Measurements from ENCODE around the gene KCNK10.

Gene KCNK10

DNA sequence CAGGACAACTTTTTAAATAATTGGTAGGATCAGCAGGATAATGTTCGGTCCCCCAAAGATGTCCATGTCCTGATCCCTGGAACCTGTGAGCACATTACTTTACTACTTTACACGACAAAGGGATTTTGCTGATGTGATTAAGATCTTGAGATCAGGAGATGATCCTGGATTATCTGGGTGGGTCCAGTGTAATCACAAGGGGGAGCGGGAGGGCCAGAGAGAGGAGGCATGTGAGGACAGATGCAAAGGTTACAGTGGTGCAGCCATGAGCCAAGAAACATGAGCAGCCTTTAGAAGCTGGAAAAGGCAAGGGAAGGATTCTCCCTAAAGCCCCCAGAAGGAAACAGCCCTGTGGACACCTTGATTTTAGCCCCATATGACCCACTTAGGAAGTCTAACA, 33.1 kb downstream of the KCNK10 start (continued):
- TF ChIP-seq ZNF324 (tag by site-specific recombination; IDR thresholded peaks at IDR 0.05) (no peak), GLI4 (tag by site-specific recombination; IDR thresholded peaks at IDR 0.05) (no peak), ZNF157 (tag by site-specific recombination; IDR thresholded peaks at IDR 0.05) (no peak), SCRT1 (tag by site-specific recombination; IDR thresholded peaks at IDR 0.05; ENCODE audit: borderline replicate concordance) (no peak)

DNA sequence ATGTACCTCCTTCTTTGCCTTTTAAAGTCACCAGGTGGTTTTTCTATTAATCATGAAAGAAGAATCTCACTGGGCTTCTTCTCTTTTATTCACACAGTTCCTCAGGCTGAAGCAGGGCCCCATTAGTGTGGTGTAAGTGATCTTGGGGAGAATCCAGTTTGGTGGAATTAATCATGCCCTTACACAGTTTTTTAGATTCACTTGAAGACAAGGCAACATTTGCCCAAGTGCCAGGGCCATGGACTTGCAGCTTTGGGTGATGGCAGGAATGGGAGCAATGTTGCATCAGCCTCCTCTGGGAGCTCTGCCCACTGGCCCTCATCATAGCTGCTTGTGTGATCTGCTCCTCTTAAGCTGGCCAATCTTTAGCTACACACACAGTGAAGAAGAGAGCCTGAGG, 33.8 kb downstream of the KCNK10 start:
- POLR2A ChIA-PET: no interaction called here
- CTCF ChIA-PET: no interaction called here

More for the DNA sequence above, 33.8 kb downstream of the KCNK10 start:
- no peak overlapping the region for H3K27ac ChIP-seq (ENCODE audit: extremely low read depth, low read depth, low read length)
- no peaks in the 10 kb centered on the region for H3K36me3 ChIP-seq (ENCODE audit: control insufficient read depth in 2 of 2, insufficient read depth in 1 of 2, low read length in 2 of 2)
- no peaks in the 10 kb centered on the region for H3K4me1 ChIP-seq (ENCODE audit: control insufficient read depth, insufficient read depth, low read length)
- H3K4me3 ChIP-seq (ENCODE audit: low read depth, low read length): no peak overlapping the region
- no peaks in the 10 kb centered on the region for H3K9me3 ChIP-seq (ENCODE audit: control insufficient read depth, insufficient read depth, low read depth, low read length)
- TF ChIP-seq YY2 (tag by site-specific recombination; IDR thresholded peaks at IDR 0.05) (no peak), ZBTB17 (tag by site-specific recombination; IDR thresholded peaks at IDR 0.05) (no peak), ZNF341 (tag by site-specific recombination; IDR thresholded peaks at IDR 0.05; ENCODE audit: low read depth) (no peak), ZBTB10 (tag by site-specific recombination; IDR thresholded peaks at IDR 0.05) (no peak), ZNF830 (tag by site-specific recombination; IDR thresholded peaks at IDR 0.05; ENCODE audit: low read depth) (no peak), BCL11B (tag by site-specific recombination; IDR thresholded peaks at IDR 0.05; ENCODE audit: low read depth) (no peak), ZNF280D (tag by site-specific recombination; IDR thresholded peaks at IDR 0.05) (no peak), ZNF664 (tag by site-specific recombination; IDR thresholded peaks at IDR 0.05) (no peak), ZNF350 (tag by site-specific recombination; IDR thresholded peaks at IDR 0.05) (no peak), ZNF248 (tag by site-specific recombination; IDR thresholded peaks at IDR 0.05) (no peak), ZNF121 (tag by site-specific recombination; IDR thresholded peaks at IDR 0.05) (no peak)
- TF ChIP-seq, protein P1, sequence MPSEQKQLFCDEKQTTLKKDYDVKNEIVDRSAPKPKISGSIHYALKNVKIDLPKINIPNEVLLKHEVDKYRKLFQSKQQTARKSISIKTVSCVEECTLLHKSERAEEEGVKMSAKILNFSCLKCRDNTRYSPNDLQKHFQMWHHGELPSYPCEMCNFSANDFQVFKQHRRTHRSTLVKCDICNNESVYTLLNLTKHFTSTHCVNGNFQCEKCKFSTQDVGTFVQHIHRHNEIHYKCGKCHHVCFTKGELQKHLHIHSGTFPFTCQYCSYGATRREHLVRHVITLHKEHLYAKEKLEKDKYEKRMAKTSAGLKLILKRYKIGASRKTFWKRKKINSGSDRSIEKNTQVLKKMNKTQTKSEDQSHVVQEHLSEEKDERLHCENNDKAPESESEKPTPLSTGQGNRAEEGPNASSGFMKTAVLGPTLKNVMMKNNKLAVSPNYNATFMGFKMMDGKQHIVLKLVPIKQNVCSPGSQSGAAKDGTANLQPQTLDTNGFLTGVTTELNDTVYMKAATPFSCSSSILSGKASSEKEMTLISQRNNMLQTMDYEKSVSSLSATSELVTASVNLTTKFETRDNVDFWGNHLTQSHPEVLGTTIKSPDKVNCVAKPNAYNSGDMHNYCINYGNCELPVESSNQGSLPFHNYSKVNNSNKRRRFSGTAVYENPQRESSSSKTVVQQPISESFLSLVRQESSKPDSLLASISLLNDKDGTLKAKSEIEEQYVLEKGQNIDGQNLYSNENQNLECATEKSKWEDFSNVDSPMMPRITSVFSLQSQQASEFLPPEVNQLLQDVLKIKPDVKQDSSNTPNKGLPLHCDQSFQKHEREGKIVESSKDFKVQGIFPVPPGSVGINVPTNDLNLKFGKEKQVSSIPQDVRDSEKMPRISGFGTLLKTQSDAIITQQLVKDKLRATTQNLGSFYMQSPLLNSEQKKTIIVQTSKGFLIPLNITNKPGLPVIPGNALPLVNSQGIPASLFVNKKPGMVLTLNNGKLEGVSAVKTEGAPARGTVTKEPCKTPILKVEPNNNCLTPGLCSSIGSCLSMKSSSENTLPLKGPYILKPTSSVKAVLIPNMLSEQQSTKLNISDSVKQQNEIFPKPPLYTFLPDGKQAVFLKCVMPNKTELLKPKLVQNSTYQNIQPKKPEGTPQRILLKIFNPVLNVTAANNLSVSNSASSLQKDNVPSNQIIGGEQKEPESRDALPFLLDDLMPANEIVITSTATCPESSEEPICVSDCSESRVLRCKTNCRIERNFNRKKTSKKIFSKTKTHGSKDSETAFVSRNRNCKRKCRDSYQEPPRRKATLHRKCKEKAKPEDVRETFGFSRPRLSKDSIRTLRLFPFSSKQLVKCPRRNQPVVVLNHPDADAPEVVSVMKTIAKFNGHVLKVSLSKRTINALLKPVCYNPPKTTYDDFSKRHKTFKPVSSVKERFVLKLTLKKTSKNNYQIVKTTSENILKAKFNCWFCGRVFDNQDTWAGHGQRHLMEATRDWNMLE (tag by site-specific recombination; conservative IDR thresholded peaks at IDR 0.05; ENCODE audit: low read depth): no peak
- TF ChIP-seq, protein P2, sequence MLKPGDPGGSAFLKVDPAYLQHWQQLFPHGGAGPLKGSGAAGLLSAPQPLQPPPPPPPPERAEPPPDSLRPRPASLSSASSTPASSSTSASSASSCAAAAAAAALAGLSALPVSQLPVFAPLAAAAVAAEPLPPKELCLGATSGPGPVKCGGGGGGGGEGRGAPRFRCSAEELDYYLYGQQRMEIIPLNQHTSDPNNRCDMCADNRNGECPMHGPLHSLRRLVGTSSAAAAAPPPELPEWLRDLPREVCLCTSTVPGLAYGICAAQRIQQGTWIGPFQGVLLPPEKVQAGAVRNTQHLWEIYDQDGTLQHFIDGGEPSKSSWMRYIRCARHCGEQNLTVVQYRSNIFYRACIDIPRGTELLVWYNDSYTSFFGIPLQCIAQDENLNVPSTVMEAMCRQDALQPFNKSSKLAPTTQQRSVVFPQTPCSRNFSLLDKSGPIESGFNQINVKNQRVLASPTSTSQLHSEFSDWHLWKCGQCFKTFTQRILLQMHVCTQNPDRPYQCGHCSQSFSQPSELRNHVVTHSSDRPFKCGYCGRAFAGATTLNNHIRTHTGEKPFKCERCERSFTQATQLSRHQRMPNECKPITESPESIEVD (tag by site-specific recombination; IDR thresholded peaks at IDR 0.05): no peak

Measured in HEK293 (cell line).